Embryonic facial prominence (tissue), 1 donor: ENCODE results near the gene FGFR4.

Experiments
- DNase-seq: peaks from one replicate; pipeline ENCODE4 v3.0.0-alpha.2; 2016; ENCODE audit errors: extremely low spot score

Gene FGFR4

DNA sequence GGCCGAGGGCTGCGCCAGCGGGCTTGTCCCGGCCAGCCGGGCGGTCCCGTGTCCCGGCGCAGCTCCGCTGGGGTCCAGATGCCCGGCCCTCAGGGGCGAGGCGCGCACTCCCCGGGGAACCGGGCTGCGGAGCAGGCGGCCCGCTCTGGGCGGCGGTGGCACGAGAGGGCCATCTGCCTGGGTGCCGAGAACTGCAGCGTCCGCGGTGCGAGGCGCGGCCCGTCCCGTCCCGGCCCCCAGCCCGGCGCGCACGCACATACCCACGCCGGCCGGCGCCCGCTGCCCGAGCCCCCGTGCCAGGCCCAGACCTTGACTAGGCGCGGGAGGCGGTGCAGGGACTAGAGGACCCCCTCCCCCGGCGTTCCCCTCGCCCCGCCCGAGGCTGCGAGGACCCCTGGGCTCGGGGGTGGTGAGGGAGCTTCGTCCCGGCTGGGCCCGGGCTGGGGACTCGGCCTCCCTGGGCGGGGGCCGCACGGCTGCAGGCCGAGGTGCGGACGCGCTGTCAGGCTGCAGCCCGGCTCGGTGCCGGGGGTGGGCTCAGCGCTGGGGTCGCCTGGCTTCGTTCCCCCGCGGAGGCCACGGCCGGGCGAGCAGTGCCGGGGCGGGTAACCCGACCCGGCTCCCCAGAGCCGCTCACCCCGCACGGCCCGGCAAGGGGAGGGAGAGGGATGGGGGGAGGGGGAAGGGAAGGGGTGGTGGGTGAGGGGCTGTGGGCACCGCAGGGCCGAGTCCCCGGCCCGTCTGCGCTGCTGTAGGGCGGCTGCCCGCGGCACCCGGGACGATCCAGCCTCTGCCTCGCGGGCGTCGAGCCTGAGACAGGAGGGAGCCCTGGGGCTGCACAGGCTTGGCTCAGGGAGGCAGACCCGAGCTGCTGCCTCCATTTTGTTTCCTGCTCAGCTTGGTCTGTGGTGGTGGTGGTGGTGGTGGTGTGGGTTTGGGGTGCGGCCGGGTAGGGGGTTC is 45.7 kb downstream of the FGFR4 start:
- no peak for DNase-seq

DNA sequence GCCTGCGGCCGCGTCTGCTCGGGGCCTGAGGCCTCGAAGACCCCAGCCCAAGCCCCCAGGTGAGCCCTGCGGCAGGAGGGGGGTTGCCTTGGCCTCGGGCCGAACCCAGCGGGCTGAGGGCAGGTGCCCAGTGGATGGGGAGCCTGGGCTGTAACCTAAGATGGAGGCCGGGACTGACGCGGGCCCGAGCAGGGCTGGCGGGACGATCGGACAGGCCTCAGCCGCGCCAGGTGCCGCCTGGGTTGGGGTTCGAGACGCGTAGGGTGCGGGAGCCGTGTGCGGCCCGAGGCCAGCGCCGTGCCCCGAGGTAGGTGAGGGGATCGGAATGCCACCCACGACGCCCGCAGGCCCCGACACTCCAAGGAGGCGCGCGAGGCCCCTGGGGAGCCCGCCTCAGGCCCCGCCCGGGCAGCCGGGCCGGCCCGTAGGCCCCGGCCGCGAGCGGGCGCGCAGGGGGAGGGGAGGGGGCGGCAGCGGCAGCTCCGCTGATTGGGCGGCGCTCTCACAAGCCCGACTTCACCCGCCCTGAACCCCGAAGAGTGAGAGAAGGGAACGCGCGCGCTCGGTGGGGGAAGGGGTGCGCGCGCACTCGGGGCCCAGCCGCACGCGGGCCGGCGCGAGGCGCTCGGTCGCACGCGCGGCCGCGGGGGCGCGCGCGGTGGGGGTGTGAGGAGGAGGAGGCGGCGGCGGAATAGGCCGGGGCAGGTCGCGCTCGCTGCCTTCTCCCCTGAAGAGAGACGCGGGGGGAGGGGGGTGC is 46.6 kb downstream of the FGFR4 start, which contains the start of gene NSD1:
Gene NSD1 (plus strand): TSS at position 678 of the 757 bp plus-strand sequence. CDS start 1,331 bp downstream, outside the sequence.
- peak; percentile 88 for DNase-seq

DNA sequence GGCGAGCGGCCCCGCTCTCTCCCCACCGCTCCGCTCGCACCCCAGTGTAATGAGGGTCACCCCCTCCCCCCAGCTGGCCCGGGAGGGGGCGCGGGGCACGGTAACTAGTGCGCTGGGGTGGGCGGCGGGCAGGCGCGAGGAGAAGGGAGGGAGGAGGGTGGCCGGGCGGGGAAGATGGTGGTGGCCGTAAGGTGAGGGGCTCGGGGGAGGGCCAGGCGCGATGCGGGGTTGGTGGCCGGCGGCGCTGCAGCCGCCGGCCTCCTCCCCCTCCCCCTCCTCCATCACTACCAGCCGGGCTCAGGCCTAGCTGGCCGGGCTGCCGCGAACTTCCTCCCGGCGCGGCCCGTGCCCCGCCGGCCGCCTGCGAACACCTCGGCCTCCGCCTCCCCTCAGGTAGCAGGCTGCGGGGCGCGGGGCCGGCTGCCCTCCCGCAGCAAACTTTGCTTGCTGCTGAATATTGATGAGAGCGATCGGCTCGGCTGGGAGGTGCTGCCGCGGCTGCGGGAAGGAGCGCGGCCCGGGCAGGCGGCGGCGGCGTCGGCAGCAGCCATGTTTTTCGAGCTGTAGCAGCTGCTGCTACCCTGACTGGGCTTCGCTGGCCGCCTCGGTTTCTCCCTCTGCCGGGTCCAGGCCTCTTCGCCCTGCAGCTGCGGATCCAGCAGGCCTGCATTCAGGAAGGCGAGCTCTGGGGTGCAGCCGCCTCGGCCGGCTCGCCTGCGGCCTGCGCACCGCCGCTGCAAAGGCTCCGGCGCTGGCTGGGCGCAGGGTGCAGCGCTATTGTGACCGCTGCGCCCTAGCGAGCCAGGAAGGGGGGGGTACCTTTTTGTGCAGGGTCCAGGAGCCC is 47.4 kb downstream of the FGFR4 start:
- DNase-seq, result no peak

DNA sequence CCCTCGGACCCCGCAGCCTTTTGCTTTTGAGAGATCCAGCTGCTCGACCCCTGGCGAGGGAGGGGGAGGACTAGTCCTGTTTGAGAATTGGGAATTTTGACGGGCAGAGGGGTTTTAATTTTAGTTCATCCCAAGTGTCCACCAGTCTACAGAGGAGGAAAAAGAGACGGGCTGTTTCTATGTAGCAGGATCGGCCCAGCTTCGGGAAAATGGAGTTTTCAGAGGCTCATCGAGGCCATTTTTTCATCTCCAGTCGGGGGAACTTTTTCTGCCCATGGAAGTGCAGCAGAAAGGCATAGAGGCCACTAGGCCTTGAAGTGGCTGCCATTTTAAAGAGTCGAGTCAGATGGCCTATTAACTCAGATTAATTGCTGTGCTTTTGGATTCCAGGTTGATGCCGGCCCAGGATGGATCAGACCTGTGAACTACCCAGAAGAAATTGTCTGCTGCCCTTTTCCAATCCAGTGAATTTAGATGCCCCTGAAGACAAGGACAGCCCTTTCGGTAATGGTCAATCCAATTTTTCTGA is 48.0 kb downstream of the FGFR4 start:
- no peak for DNase-seq

DNA sequence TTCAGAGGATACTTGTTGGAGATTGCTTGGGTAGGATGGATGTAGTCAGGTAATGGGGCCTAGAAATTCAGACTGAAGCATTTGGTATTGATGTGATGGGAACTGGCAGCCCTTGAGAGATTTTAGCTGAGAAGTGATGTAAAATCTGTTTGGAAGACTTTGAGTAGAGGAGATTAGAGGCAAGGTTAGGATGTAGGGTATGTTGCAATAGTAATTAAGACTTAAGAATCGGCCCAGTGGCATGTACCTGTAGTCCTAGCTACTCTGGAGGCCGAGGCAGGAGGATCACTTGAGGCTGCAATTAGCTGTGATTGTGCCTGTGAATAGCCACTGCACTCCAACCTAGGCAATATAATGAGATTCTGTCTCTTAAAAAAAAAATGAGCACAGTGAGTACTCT is 53.6 kb downstream of the FGFR4 start:
- DNase-seq, result no peak

DNA sequence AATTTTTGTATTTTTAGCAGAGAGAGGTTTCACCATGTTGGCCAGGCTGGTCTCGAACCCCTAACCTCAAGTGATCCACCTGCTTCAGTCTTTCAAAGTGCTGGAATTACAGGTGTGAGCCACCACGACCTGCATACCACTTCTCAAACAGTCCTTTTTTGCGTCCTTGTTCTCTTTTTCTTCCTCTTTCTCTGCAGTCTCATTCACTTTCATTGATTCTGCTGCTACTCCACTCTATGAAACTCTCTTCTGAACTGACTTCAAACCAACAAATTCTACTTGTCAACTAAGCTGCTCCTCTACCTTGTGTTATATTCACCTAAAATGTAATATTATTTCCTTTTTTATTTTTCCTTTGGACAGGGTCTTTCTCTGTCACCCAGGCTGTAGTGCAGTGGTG is 54.8 kb downstream of the FGFR4 start:
- no peak for DNase-seq

DNA sequence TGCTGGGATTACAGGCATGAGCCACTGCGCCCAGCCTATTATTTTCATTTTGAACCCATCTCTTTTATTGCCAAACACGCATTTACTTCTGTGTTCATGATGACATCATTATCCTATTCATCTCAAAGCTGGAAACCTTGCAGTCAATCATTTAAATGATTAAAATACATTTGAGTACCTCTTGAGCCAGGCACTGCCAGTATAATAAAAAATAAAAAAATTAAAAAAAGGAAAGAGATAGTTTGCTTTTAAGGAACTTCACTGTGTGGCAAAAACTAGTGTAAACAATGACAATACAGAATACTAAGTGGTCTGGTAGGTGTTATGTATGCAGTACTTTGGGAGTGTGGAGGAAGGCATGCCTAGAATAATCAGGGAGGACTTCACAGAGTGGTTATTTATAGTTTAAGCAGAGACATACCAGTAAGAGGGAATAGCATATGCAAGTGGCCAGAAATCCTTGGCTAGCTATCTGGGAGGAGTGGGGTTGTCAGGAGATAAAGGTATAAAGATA is 55.4 kb downstream of the FGFR4 start:
- DNase-seq, result no peak

DNA sequence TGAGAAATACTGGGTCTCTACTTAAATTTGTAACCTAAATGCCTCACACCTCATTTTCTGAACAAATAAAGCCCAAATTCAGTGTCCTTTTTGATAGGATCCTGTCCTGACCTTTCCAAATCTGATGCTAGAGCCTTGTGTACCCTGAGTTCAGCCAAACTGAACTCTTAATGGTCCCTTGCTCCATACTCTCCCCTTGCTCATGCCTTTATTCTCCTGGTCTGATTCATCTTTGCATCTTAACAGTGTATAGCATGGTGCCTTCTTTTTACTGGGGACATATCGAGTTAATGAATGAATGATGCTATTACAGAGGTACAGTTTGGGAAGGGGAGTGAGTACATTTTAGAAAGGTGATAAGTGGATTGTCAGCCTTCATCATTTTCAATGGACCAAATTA is 56.1 kb downstream of the FGFR4 start:
- no peak for DNase-seq

DNA sequence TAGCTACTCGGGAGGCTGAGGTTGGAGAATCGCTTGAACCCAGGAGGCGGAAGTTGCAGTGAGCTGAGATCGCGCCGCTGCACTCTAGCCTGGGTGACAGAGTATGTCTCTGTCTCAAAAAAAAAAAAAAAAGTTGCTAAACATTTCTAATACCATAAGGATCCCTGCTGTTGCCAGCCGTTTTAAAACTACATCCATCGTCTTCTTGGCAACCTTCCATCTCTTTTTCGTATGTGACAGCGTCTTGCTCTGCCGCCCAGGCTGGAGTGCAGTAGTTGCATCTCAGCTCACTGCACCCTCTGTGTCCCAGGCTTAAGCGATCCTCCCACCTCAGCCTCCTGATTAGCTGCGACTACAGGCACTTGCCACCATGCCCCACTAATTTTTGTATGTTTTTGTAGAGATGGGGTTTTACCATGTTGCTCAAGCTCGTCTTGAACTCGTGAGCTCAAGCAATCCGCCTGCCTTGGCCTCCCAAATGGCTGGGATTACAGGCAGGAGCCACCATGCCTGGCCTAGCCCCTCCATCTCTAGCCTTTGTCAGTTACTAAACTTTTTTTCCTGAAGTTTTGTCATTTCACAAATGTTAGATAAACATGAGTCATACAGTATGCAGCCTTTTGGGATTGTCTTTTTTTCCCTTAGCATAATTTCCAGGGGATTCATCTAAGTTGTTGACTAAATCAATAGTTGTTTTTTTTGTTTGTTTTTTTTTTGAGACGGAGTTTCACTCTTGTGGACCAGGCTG is 60.4 kb downstream of the FGFR4 start:
- no peak for DNase-seq
